OCI-LY7 (cell line): ENCODE results near the gene C1orf116.

Experiments used
- CTCF ChIP-seq: fragments of 200-600 bp; sonication (generic); conservative IDR thresholded peaks from 2 replicates; pipeline ENCODE4 v1.5.1; 2014; ENCODE audit warnings: mild to moderate bottlenecking, antibody characterized with exemption, low read length, moderate library complexity, mixed read lengths
- EZH2phosphoT487 ChIP-seq: fragments of 200-600 bp; sonication (generic); IDR thresholded peaks from 2 replicates; pipeline ENCODE4 v1.6.1; 2018; ENCODE audit warnings: low read depth, borderline replicate concordance, mild to moderate bottlenecking, mixed run types, antibody characterized with exemption, low read length, moderate library complexity, mixed read lengths

- TF ChIP-seq CTCF: no peak
- no peak for TF ChIP-seq EZH2phosphoT487
Measured at GRCh38 chr1:207009182-207009850, 23.2 kb downstream of the C1orf116 start.
